NCI-H774 (cell line): Measurements from ENCODE around the gene STAT6.
"Not testable (repeated sequence)": the region's sequence is repeated elsewhere in the genome, so short reads cannot be mapped to it uniquely, and the experiment has no call there.

ENCODE experiments used
- DNase-seq: peaks from one replicate; lab custom pipeline; 2025; lab: John Stamatoyannopoulos, UW

STAT6 gene

GRCh38 chr12:57053146-57053545 lies 58.0 kb downstream of the STAT6 start:
- not testable (repeated sequence) for DNase-seq

- DNase-seq, result no peak
Observed at GRCh38 chr12:57051011-57051410, 60.2 kb downstream of the STAT6 start.

- no peak for DNase-seq
Observed at GRCh38 chr12:57049890-57050289, 61.3 kb downstream of the STAT6 start, which contains the start of gene MYO1A. MYO1A (minus strand) TSS chr12:57050129; CDS start chr12:57048323, 1,806 bp downstream.

- DNase-seq, result no peak
Observed at GRCh38 chr12:57049119-57049446, 62.1 kb downstream of the STAT6 start.

- no peak for DNase-seq
Observed at GRCh38 chr12:57048423-57049118, 62.6 kb downstream of the STAT6 start.

- DNase-seq, result no peak
Observed at GRCh38 chr12:57047981-57048380, 63.2 kb downstream of the STAT6 start.

- no peak for DNase-seq
Observed at GRCh38 chr12:57046947-57047890, 63.9 kb downstream of the STAT6 start.

- DNase-seq, result no peak
Observed at GRCh38 chr12:57046086-57046791, 64.9 kb downstream of the STAT6 start.
